CD14-positive monocyte (primary cell): ENCODE measurements around the gene CSF3. TPM values are rescaled to one million over a fixed set of nuclear protein-coding genes. Genes with fewer than 3 reads are reported as not detected.

Experiments used
- DNase-seq, 3 donors: peaks; one replicate each; pipeline ENCODE4 v3.0.0-alpha.2; 2011 to 2022
- H2AFZ ChIP-seq: 2 replicates; pipeline ENCODE4 v1.6.0; 2012; ENCODE audit warnings: mild to moderate bottlenecking, low read depth, low read length, inconsistent platforms; ENCODE audit not compliant: insufficient read depth, poor library complexity, severe bottlenecking
- H3K27ac ChIP-seq, 2 donors: 1 replicate in 1 of 2; 2 replicates in 1 of 2; pipeline ENCODE4 v1.5.1; 2012 to 2013; ENCODE audit warnings: low read length in 2 of 2, control low read depth in 1 of 2, inconsistent platforms in 1 of 2, low read depth in 1 of 2, mild to moderate bottlenecking in 1 of 2
- H3K27me3 ChIP-seq, 2 donors: one replicate each; pipeline versions ENCODE4 v1.6.0 to v1.6.1; 2011 to 2013; ENCODE audit warnings: low read length in 2 of 2; ENCODE audit not compliant: control insufficient read depth in 2 of 2, insufficient read depth in 2 of 2
- H3K36me3 ChIP-seq, 2 donors: replicated peaks in 1 of 2; 1 replicate in 1 of 2; 2 replicates in 1 of 2; pipeline versions ENCODE4 v1.5.1 to v1.6.1; 2012 to 2013; ENCODE audit warnings: low read length in 2 of 2, control low read depth in 1 of 2, inconsistent platforms in 1 of 2, mild to moderate bottlenecking in 1 of 2; ENCODE audit not compliant: insufficient read depth in 2 of 2, control insufficient read depth in 1 of 2
- H3K4me1 ChIP-seq, 2 donors: 1 replicate in 1 of 2; 2 replicates in 1 of 2; pipeline versions ENCODE4 v1.5.1 to v1.6.1; 2012 to 2013; ENCODE audit warnings: low read length in 2 of 2, control low read depth in 1 of 2, inconsistent platforms in 1 of 2, mild to moderate bottlenecking in 1 of 2, moderate library complexity in 1 of 2; ENCODE audit not compliant: insufficient read depth in 2 of 2, control insufficient read depth in 1 of 2
- H3K4me2 ChIP-seq: replicated peaks from 2 replicates; pipeline ENCODE3; 2012; ENCODE audit warnings: low read length, moderate library complexity, mild to moderate bottlenecking; ENCODE audit not compliant: poor library complexity, severe bottlenecking; ENCODE audit errors: extremely low read depth
- H3K4me3 ChIP-seq, 3 experiments: fragments of 200-600 bp in 1 of 3; sonication (generic) in 1 of 3; replicated peaks in 1 of 3; 1 replicate in 2 of 3; 2 replicates in 1 of 3; pipeline ENCODE4 v1.5.1; 2011 to 2013; ENCODE audit warnings: low read length in 3 of 3, mild to moderate bottlenecking in 3 of 3, control low read depth in 2 of 3, low read depth in 2 of 3, inconsistent platforms in 1 of 3, moderate library complexity in 1 of 3
- H3K79me2 ChIP-seq: 2 replicates; pipeline ENCODE4 v1.6.0; 2012; ENCODE audit warnings: mild to moderate bottlenecking, control low read depth, inconsistent platforms, low read length, moderate library complexity; ENCODE audit not compliant: insufficient read depth
- H3K9ac ChIP-seq: 2 replicates; pipeline ENCODE4 v1.6.0; 2017; ENCODE audit warnings: low read length, mild to moderate bottlenecking; ENCODE audit not compliant: insufficient read depth, poor library complexity, severe bottlenecking
- H3K9me3 ChIP-seq, 2 donors: replicated peaks in 1 of 2; 1 replicate in 1 of 2; 2 replicates in 1 of 2; pipeline versions ENCODE4 v1.5.1 to v1.6.1; 2012 to 2013; ENCODE audit warnings: low read length in 2 of 2, control low read depth in 1 of 2; ENCODE audit not compliant: control insufficient read depth in 1 of 2, insufficient read depth in 1 of 2
- H4K20me1 ChIP-seq: 2 replicates; pipeline ENCODE4 v1.6.0; 2012; ENCODE audit warnings: mild to moderate bottlenecking, low read length, control low read depth, moderate library complexity; ENCODE audit not compliant: insufficient read depth
- H3K27ac Mint-ChIP-seq, 7 donors: one replicate each; pipeline ENCODE4 v1.8.0; 2020; ENCODE audit warnings: mild to moderate bottlenecking in 7 of 7, mixed read lengths in 7 of 7, moderate library complexity in 6 of 7, inconsistent platforms in 2 of 7
- H3K27me3 Mint-ChIP-seq, 3 donors: one replicate each; pipeline ENCODE4 v1.8.0; 2021 to 2022; ENCODE audit warnings: low read depth in 3 of 3, mild to moderate bottlenecking in 3 of 3, mixed read lengths in 3 of 3, moderate library complexity in 3 of 3, inconsistent platforms in 1 of 3
- H3K36me3 Mint-ChIP-seq, 2 donors: one replicate each; pipeline ENCODE4 v1.8.0; 2020; ENCODE audit warnings: mixed read lengths in 2 of 2, inconsistent platforms in 1 of 2, mild to moderate bottlenecking in 1 of 2
- H3K4me1 Mint-ChIP-seq: one replicate; pipeline ENCODE4 v1.8.0; 2020; ENCODE audit warnings: mild to moderate bottlenecking, mixed read lengths
- H3K4me3 Mint-ChIP-seq, 2 donors: one replicate each; pipeline ENCODE4 v1.8.0; 2020; ENCODE audit warnings: mild to moderate bottlenecking in 2 of 2, mixed read lengths in 2 of 2, moderate library complexity in 1 of 2
- H3K9me3 Mint-ChIP-seq, 7 donors: one replicate each; pipeline ENCODE4 v1.8.0; 2020 to 2022; ENCODE audit warnings: mixed read lengths in 7 of 7, mild to moderate bottlenecking in 6 of 7, moderate library complexity in 6 of 7, inconsistent platforms in 2 of 7
- WGBS: methylation state at CpG from one replicate; pipeline ENCODE4 v1.1.5; 2013; ENCODE audit warnings: missing lambda C conversion rate; ENCODE audit not compliant: insufficient coverage; 5-methylcytosine and 5-hydroxymethylcytosine counted together
- intact Hi-C, 2 donors: fragments of 100-400 bp; cut with micrococcal nuclease; formaldehyde crosslinking; loops; one replicate each; pipeline versions ENCODE4 v1.15.0 to v1.15.1; 2023
- polyA plus RNA-seq, 3 donors: library from polyadenylated mRNA; depleted of rRNA in 1 of 3; unstranded in 2 of 3; stranded (reverse) in 1 of 3; fragments of 300-500 nt in 2 of 3; fragments of >200 nt in 1 of 3; fragmentation: Illumina TruSeq in 2 of 3; gene quantifications; 1 replicate in 2 of 3; 2 replicates in 1 of 3; pipeline ENCODE4 v1.2.3, GENCODE V29; 2012 to 2021
- TF ChIP-seq, protein P1 (sequence below): fragments of 200-600 bp; IDR thresholded peaks from one replicate; pipeline ENCODE4 v1.8.0; 2022; ENCODE audit warnings: antibody characterized with exemption, mild to moderate bottlenecking

Gene CSF3
- polyA plus RNA-seq, 3 donors, result not detected

DNA sequence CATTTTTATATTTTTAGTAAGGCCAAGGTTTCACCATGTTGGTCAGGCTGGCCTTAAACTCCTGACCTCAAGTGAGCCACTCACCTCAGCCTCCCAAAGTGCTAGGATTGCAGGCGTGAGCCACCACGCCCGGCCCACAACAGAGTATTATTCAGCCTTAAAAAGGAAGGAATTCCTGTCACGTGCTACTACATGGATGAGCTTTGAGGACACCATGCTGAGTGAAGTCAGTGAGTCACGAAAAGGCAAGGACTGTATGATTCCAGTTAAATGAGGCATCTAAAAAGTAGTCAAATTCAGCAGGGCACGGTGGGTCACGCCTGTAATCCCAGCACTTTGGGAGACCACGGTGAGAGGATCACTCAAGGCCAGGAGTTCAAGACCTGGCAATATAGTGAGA, 9.7 kb downstream of the CSF3 start:
- DNase-seq, result no peak
- Histone ChIP-seq H3K27me3 (no peaks in the 10 kb centered on the region), H3K4me3 (no peak overlapping the region), H3K4me2 (no peak overlapping the region), H3K79me2 (no peaks in the 10 kb centered on the region), H3K36me3 (peaks cover 75 to 93% of the 10 kb centered on the region in 2 donors), H4K20me1 (no peaks in the 10 kb centered on the region), H3K9ac (no peak overlapping the region), H2AFZ (no peak overlapping the region), H3K4me1 (no peaks in the 10 kb centered on the region), H3K9me3 (no peaks in the 10 kb centered on the region), H3K27ac (no peak overlapping the region)
- TF ChIP-seq, protein P1, sequence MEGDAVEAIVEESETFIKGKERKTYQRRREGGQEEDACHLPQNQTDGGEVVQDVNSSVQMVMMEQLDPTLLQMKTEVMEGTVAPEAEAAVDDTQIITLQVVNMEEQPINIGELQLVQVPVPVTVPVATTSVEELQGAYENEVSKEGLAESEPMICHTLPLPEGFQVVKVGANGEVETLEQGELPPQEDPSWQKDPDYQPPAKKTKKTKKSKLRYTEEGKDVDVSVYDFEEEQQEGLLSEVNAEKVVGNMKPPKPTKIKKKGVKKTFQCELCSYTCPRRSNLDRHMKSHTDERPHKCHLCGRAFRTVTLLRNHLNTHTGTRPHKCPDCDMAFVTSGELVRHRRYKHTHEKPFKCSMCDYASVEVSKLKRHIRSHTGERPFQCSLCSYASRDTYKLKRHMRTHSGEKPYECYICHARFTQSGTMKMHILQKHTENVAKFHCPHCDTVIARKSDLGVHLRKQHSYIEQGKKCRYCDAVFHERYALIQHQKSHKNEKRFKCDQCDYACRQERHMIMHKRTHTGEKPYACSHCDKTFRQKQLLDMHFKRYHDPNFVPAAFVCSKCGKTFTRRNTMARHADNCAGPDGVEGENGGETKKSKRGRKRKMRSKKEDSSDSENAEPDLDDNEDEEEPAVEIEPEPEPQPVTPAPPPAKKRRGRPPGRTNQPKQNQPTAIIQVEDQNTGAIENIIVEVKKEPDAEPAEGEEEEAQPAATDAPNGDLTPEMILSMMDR, result no peak
- Mint-ChIP-seq H3K9me3 (no peaks in the 10 kb centered on the region), H3K4me3 (no peak overlapping the region), H3K27me3 (no peaks in the 10 kb centered on the region), H3K27ac (no peak overlapping the region), H3K4me1 (no peaks in the 10 kb centered on the region), H3K36me3 (peaks cover 70 to 84% of the 10 kb centered on the region in 2 donors)
- WGBS, result 97% methylated on average over 5 of the region's 8 CpGs
- intact Hi-C loops, result no loop called here

DNA sequence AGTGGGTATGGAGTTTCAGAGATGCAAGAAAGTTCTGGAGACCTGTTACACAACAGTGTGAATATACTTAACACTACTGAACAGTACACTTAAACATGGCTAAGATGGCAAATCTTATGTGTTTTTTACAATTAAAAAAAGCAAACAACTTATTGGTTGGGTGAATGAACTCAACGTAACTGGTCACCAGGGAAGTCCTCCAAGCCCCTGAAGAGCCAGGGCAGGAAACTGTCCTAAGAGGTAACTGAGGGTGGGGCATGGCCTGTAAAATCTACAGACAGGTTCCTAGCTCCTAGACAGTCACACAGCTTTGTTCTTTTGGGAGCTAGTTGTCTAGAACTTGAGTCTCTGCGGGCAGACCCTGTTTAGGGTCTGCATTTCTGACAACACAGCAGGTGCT, 10.3 kb downstream of the CSF3 start:
- no peaks in the 10 kb centered on the region for H4K20me1 ChIP-seq
- Mint-ChIP-seq H3K4me3 (no peak overlapping the region), H3K36me3 (peaks cover 67 to 80% of the 10 kb centered on the region in 2 donors), H3K27me3 (no peaks in the 10 kb centered on the region), H3K27ac (no peak overlapping the region), H3K9me3 (no peaks in the 10 kb centered on the region), H3K4me1 (no peaks in the 10 kb centered on the region)
- H3K4me2 ChIP-seq, result no peak overlapping the region
- TF ChIP-seq, protein P1, result no peak
- no peaks in the 10 kb centered on the region for H3K27me3 ChIP-seq
- H2AFZ ChIP-seq, result no peak overlapping the region
- no peak overlapping the region for H3K9ac ChIP-seq
- no peaks in the 10 kb centered on the region for H3K79me2 ChIP-seq
- H3K4me3 ChIP-seq, result no peak overlapping the region
- no peak overlapping the region for H3K27ac ChIP-seq
- intact Hi-C loops, result no loop called here
- 100% methylated on average over 2 of the region's 2 CpGs for WGBS
- no peaks in the 10 kb centered on the region for H3K9me3 ChIP-seq
- peaks cover 69 to 92% of the 10 kb centered on the region in 2 donors for H3K36me3 ChIP-seq
- no peaks in the 10 kb centered on the region for H3K4me1 ChIP-seq
- no peak for DNase-seq
